ENCODE measurements around the gene CAMTA2. TPM values are rescaled to one million over a fixed set of nuclear protein-coding genes. Genes with fewer than 3 reads are reported as not detected.

CAMTA2 gene
- total RNA-seq, 1 donor from 2014 or later: 43.1 TPM

- no peaks in the 10 kb centered on the region for H3K27me3 Mint-ChIP-seq (ENCODE audit: low read depth, unreplicated experiment)
- TF ChIP-seq CTCF (IDR thresholded peaks at IDR 0.05; ENCODE audit: insufficient read depth, low read depth, low read length) (no peak), EZH2 (IDR thresholded peaks at IDR 0.05; ENCODE audit: insufficient read depth, low read length) (no peak)
- H3K79me2 ChIP-seq (ENCODE audit: insufficient read depth, low read length): peaks cover 47% of the 10 kb centered on the region
- peak overlapping the region; percentile 97 for H3K9ac ChIP-seq (ENCODE audit: low read length)
- peaks cover 31% of the 10 kb centered on the region for H3K4me1 Mint-ChIP-seq (ENCODE audit: low read depth, unreplicated experiment)
- H3K4me1 ChIP-seq (ENCODE audit: insufficient read depth, low read length): peaks cover 27% of the 10 kb centered on the region
- H3K27ac ChIP-seq (ENCODE audit: low read depth, low read length): no peak overlapping the region
- peaks cover 22% of the 10 kb centered on the region for H4K20me1 ChIP-seq (ENCODE audit: insufficient read depth, low read length)
- H3K9me3 Mint-ChIP-seq (ENCODE audit: unreplicated experiment): peaks cover 2% of the 10 kb centered on the region
- H3K27me3 ChIP-seq (ENCODE audit: insufficient read depth, low read length): no peaks in the 10 kb centered on the region
- FAIRE-seq (no peak), DNase-seq (ENCODE audit: low read depth) (no peak)
- peak overlapping the region; percentile 95 for H3K4me3 Mint-ChIP-seq (ENCODE audit: unreplicated experiment)
- peak overlapping the region; percentile 97 for H3K4me2 ChIP-seq (ENCODE audit: low read length)
- peaks cover 8% of the 10 kb centered on the region for H3K36me3 ChIP-seq (ENCODE audit: insufficient read depth, low read length)
- H2AFZ ChIP-seq (ENCODE audit: low read depth, low read length): no peak overlapping the region
- no peak overlapping the region for H3K27ac Mint-ChIP-seq (ENCODE audit: unreplicated experiment)
- peaks cover 14% of the 10 kb centered on the region for H3K36me3 Mint-ChIP-seq (ENCODE audit: low read depth, unreplicated experiment)
- H3K9me3 ChIP-seq (ENCODE audit: insufficient read depth, low read depth, low read length): no peaks in the 10 kb centered on the region
- no peak overlapping the region for H3K4me3 ChIP-seq (ENCODE audit: insufficient read depth, low read depth, low read length)
These were observed 49.4 kb downstream of the CAMTA2 start for GRCh38 chr17:4938069-4938491.

GRCh38 chr17:4937553-4937952, 49.9 kb downstream of the CAMTA2 start:
- H3K79me2 ChIP-seq (ENCODE audit: insufficient read depth, low read length): peaks cover 42% of the 10 kb centered on the region
- no peak overlapping the region for H3K27ac ChIP-seq (ENCODE audit: low read depth, low read length)
- Mint-ChIP-seq H3K4me3 (ENCODE audit: unreplicated experiment) (no peak overlapping the region), H3K9me3 (ENCODE audit: unreplicated experiment) (peaks cover 2% of the 10 kb centered on the region), H3K27ac (ENCODE audit: unreplicated experiment) (no peak overlapping the region), H3K36me3 (ENCODE audit: low read depth, unreplicated experiment) (peaks cover 19% of the 10 kb centered on the region), H3K4me1 (ENCODE audit: low read depth, unreplicated experiment) (peaks cover 30% of the 10 kb centered on the region), H3K27me3 (ENCODE audit: low read depth, unreplicated experiment) (no peaks in the 10 kb centered on the region)
- H3K4me1 ChIP-seq (ENCODE audit: insufficient read depth, low read length): peaks cover 27% of the 10 kb centered on the region
- TF ChIP-seq EZH2 (IDR thresholded peaks at IDR 0.05; ENCODE audit: insufficient read depth, low read length): no peak
- TF ChIP-seq CTCF (IDR thresholded peaks at IDR 0.05; ENCODE audit: insufficient read depth, low read depth, low read length): no peak
- H4K20me1 ChIP-seq (ENCODE audit: insufficient read depth, low read length): peaks cover 17% of the 10 kb centered on the region
- peaks cover 3% of the 10 kb centered on the region for H3K36me3 ChIP-seq (ENCODE audit: insufficient read depth, low read length)
- H3K9ac ChIP-seq (ENCODE audit: low read length): no peak overlapping the region
- no peak overlapping the region for H3K4me3 ChIP-seq (ENCODE audit: insufficient read depth, low read depth, low read length)
- no peaks in the 10 kb centered on the region for H3K27me3 ChIP-seq (ENCODE audit: insufficient read depth, low read length)
- no peak overlapping the region for H2AFZ ChIP-seq (ENCODE audit: low read depth, low read length)
- no peak overlapping the region for H3K4me2 ChIP-seq (ENCODE audit: low read length)
- H3K9me3 ChIP-seq (ENCODE audit: insufficient read depth, low read depth, low read length): no peaks in the 10 kb centered on the region
- DNase-seq (ENCODE audit: low read depth) (no peak), FAIRE-seq (no peak)

GRCh38 chr17:4936436-4936835, 51.0 kb downstream of the CAMTA2 start:
- FAIRE-seq (no peak), DNase-seq (ENCODE audit: low read depth) (no peak)
- Mint-ChIP-seq H3K27me3 (ENCODE audit: low read depth, unreplicated experiment) (no peaks in the 10 kb centered on the region), H3K9me3 (ENCODE audit: unreplicated experiment) (peaks cover 2% of the 10 kb centered on the region), H3K4me1 (ENCODE audit: low read depth, unreplicated experiment) (peaks cover 19% of the 10 kb centered on the region), H3K4me3 (ENCODE audit: unreplicated experiment) (peak overlapping the region; percentile 43), H3K36me3 (ENCODE audit: low read depth, unreplicated experiment) (peaks cover 21% of the 10 kb centered on the region), H3K27ac (ENCODE audit: unreplicated experiment) (no peak overlapping the region)
- Histone ChIP-seq H3K4me2 (ENCODE audit: low read length) (no peak overlapping the region), H2AFZ (ENCODE audit: low read depth, low read length) (no peak overlapping the region), H4K20me1 (ENCODE audit: insufficient read depth, low read length) (peaks cover 12% of the 10 kb centered on the region), H3K9me3 (ENCODE audit: insufficient read depth, low read depth, low read length) (no peaks in the 10 kb centered on the region), H3K9ac (ENCODE audit: low read length) (no peak overlapping the region), H3K79me2 (ENCODE audit: insufficient read depth, low read length) (peaks cover 31% of the 10 kb centered on the region), H3K4me3 (ENCODE audit: insufficient read depth, low read depth, low read length) (no peak overlapping the region), H3K4me1 (ENCODE audit: insufficient read depth, low read length) (peaks cover 26% of the 10 kb centered on the region), H3K27ac (ENCODE audit: low read depth, low read length) (no peak overlapping the region), H3K36me3 (ENCODE audit: insufficient read depth, low read length) (no peaks in the 10 kb centered on the region), H3K27me3 (ENCODE audit: insufficient read depth, low read length) (no peaks in the 10 kb centered on the region)
- TF ChIP-seq CTCF (IDR thresholded peaks at IDR 0.05; ENCODE audit: insufficient read depth, low read depth, low read length): no peak
